ENCODE measurements around the gene DMRTA2.

DNA sequence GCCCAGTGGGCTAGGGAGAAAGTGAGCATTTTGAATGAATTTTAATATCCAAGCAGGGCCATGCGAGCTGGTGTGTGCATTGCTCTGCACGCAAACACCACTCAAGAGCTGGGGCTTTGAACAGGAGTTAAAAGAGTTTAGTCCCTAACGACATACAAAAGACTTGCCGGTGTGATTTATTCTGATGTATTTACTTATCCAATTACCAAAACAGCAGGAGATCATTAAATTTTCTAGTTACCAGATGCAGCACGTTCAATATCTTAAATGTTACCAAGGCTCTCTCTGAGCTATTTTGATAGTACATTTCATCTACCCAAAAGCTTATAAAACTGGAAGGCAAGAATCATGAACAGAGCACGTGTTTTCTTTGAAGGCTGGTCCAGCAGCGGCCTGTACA lies 30.0 kb upstream of the DMRTA2 start:
- no peak for TF ChIP-seq GLIS3 (CRISPR knock-in tag; IDR thresholded peaks at IDR 0.05)
- TF ChIP-seq ARNTL (CRISPR knock-in tag; IDR thresholded peaks at IDR 0.05; ENCODE audit: borderline replicate concordance, low read depth), result no peak
- no peak for TF ChIP-seq CREB5 (CRISPR knock-in tag; IDR thresholded peaks at IDR 0.05; ENCODE audit: low read depth)
- TF ChIP-seq BACH2 (CRISPR knock-in tag; IDR thresholded peaks at IDR 0.05; ENCODE audit: borderline replicate concordance), result no peak
- TF ChIP-seq ZFP3 (CRISPR knock-in tag; IDR thresholded peaks at IDR 0.05), result no peak
- TF ChIP-seq TCF4 (CRISPR knock-in tag; IDR thresholded peaks at IDR 0.05; ENCODE audit: borderline replicate concordance), result no peak
- no peak for TF ChIP-seq PPARA (CRISPR knock-in tag; IDR thresholded peaks at IDR 0.05; ENCODE audit: borderline replicate concordance)

Measured in SK-N-SH treated with all-trans-retinoic acid at 6 μM for 48 hours (cell line).